ENCODE data around the gene TEDC1. TPM values are rescaled to one million over a fixed set of nuclear protein-coding genes. Genes with fewer than 3 reads are reported as not detected.

The TEDC1 gene
- total RNA-seq, 2 donors from 2014 or later = 7.5 to 8.9 TPM

Other genes starting within 250 kb of the TEDC1 start
- gene BTBD6, start 242.7 kb upstream of the TEDC1 start, total RNA-seq = 10 to 100 TPM; 60.0 to 82.5 TPM
- gene BRF1, start 190.2 kb upstream of the TEDC1 start, total RNA-seq = 10 to 100 TPM; 64.9 to 88.9 TPM
- gene PACS2, start 176.5 kb upstream of the TEDC1 start, total RNA-seq = 100 to 1,000 TPM in 1 of 2 donors, 10 to 100 TPM in 1; 48.5 to 124 TPM
- under 1 TPM; 0.57 to 0.73 TPM for gene TEX22, start 92.7 kb upstream of the TEDC1 start, total RNA-seq
- gene MTA1, start 71.4 kb upstream of the TEDC1 start, total RNA-seq = 100 to 1,000 TPM in 1 of 2 donors, 10 to 100 TPM in 1; 58.9 to 155 TPM
- 100 to 1,000 TPM in 1 of 2 donors, 10 to 100 TPM in 1; 86.7 to 134 TPM for gene CRIP2, start 16.4 kb upstream of the TEDC1 start, total RNA-seq
- gene CRIP1, start 4.4 kb upstream of the TEDC1 start, total RNA-seq = 10 to 100 TPM in 1 of 2 donors, 1 to 10 TPM in 1; 4.2 to 22.0 TPM
- 10 to 100 TPM; 11.1 to 15.7 TPM for gene TMEM121, start 35.3 kb downstream of the TEDC1 start, total RNA-seq